HFF-Myc (cell line): ENCODE data around the gene SPIRE2.

Source experiments
- DNase-seq: peaks from one replicate; pipeline ENCODE4 v3.0.0-alpha.2; 2011; ENCODE audit warnings: low read depth; ENCODE audit errors: extremely low read depth
- H3K4me3 ChIP-seq: replicated peaks from 2 replicates; pipeline ENCODE4 v1.5.1; 2011; ENCODE audit warnings: low read depth, mild to moderate bottlenecking, control low read depth, low read length
- CTCF ChIP-seq: IDR thresholded peaks from 2 replicates; pipeline ENCODE4 v1.5.1; 2012; ENCODE audit warnings: mild to moderate bottlenecking, low read depth, low read length, control low read depth; ENCODE audit errors: missing control alignments

Gene SPIRE2

GRCh38 chr16:89900885-89901284 is 72.6 kb downstream of the SPIRE2 start:
- DNase-seq: no peak
- no peak for TF ChIP-seq CTCF
- H3K4me3 ChIP-seq: no peak overlapping the region

DNA sequence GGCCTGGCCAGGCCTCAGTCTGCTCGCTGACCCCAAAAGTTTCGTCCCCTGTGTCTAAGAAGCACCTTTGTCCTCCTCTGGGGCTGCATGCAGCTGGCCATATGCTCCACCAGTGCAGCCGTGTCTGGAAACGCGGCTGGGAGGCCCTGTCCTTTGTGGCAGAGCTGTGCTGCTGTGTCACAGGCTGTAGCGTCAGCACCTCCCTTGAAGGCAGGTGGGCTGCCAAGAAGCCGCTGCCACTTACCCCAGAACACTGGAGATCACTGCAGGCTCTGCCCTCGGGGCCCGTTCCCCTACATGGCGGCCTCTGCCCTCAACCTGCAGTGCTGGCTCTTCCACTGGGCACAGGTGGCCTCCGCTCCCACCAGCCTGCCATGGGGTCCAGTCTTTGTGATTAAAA is 74.7 kb downstream of the SPIRE2 start:
- no peak for TF ChIP-seq CTCF
- no peak overlapping the region for H3K4me3 ChIP-seq
- DNase-seq: no peak

GRCh38 chr16:89903908-89904515 is 75.7 kb downstream of the SPIRE2 start:
- H3K4me3 ChIP-seq: no peak overlapping the region
- TF ChIP-seq CTCF: no peak
- DNase-seq: no peak

DNA sequence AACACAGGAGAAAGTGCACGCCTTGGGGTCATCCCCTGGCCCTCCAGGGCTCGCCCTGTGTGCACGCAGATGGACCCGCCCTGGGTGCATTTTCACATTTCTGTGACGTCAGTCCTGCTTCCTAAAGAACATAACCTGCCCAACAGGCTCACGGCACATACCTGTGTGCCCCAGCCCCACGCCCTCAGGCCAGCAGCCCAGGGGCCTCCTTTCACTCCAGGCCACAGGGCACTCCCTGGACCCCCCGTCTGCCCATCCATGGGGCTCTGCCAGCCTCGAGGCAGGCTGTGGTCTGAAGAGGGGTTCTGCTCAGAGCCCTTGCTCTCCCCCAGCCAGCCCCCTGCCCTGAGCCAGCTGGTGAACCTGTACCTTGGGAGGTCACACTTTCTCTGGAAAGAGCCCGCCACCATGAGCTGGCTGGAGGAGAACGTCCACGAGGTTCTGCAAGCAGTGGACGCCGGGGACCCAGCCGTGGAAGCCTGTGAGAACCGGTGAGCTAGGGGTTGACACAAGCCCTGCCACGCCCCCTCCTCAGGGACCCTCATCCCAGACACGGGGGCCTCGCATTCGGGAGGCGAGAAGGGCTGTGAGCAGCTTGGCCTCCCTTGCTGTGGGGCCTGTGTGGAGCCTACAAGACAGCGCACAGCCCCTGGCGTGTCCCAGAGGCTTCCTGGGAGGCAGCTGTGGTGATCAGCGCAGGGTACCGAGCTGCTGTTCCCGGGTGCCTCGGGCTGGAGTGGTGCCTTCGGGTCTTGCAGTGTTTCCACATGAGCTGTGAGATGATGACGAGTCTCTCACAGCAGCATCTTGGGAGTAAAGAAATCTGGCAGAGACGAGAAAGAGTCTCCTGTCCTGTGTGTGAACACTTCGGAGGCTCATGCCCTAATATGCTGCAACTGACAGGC is 76.6 kb downstream of the SPIRE2 start:
- TF ChIP-seq CTCF: no peak
- DNase-seq: no peak

GRCh38 chr16:89905511-89906139 is 77.3 kb downstream of the SPIRE2 start:
- no peak for DNase-seq
- TF ChIP-seq CTCF: no peak

More for the DNA sequence above, 76.6 kb downstream of the SPIRE2 start:
- H3K4me3 ChIP-seq: no peak overlapping the region

GRCh38 chr16:89906140-89907025 is 78.1 kb downstream of the SPIRE2 start:
- TF ChIP-seq CTCF: no peak
- no peak for DNase-seq
- no peak overlapping the region for H3K4me3 ChIP-seq

More at GRCh38 chr16:89905511-89906139, 77.3 kb downstream of the SPIRE2 start:
- no peak overlapping the region for H3K4me3 ChIP-seq
